Gastrocnemius medialis (tissue), 4 donors: ENCODE data around the gene PYROXD2.

Experiments
- POLR2A ChIP-seq, 2 donors: fragments of 450-650 bp; IDR thresholded peaks; one replicate each; pipeline ENCODE4 v1.6.1; 2017; ENCODE audit warnings: antibody characterized with exemption in 2 of 2, mild to moderate bottlenecking in 2 of 2, moderate library complexity in 2 of 2
- TF ChIP-seq, protein P1 (sequence below), 5 experiments: fragments of 450-650 bp in 3 of 5; fragments of 200-600 bp in 2 of 5; sonication (generic) in 2 of 5; IDR thresholded peaks in 4 of 5; conservative IDR thresholded peaks in 1 of 5; 1 replicate in 4 of 5; 2 replicates in 1 of 5; pipeline ENCODE4 v1.5.1; 2016 to 2019; ENCODE audit warnings: antibody characterized with exemption in 5 of 5, mild to moderate bottlenecking in 3 of 5, moderate library complexity in 3 of 5

DNA sequence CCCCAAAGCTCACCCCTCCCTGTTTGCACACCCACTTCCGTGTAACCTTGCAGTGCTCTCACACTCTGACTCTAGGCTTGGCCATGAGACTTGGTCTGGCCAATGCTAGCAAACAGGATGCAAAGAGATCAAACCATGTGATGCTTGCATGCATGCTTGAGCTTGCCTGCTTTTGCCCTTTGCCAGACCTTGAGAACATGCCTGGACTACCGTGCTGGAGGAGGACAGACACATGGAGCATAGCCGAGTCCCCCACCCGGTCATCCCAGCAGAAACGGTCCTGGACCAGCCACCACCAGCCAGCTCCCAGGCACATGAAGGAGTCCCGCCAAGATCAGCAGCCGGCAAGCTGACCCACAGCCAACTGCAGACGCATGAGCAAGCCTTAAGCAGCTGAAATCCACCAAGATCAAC is 23.4 kb downstream of the PYROXD2 start:
- TF ChIP-seq POLR2A (IDR thresholded peaks at IDR 0.05), result no peak
- TF ChIP-seq, protein P1, sequence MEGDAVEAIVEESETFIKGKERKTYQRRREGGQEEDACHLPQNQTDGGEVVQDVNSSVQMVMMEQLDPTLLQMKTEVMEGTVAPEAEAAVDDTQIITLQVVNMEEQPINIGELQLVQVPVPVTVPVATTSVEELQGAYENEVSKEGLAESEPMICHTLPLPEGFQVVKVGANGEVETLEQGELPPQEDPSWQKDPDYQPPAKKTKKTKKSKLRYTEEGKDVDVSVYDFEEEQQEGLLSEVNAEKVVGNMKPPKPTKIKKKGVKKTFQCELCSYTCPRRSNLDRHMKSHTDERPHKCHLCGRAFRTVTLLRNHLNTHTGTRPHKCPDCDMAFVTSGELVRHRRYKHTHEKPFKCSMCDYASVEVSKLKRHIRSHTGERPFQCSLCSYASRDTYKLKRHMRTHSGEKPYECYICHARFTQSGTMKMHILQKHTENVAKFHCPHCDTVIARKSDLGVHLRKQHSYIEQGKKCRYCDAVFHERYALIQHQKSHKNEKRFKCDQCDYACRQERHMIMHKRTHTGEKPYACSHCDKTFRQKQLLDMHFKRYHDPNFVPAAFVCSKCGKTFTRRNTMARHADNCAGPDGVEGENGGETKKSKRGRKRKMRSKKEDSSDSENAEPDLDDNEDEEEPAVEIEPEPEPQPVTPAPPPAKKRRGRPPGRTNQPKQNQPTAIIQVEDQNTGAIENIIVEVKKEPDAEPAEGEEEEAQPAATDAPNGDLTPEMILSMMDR (IDR thresholded peaks at IDR 0.05 in 4 of 5, conservative IDR thresholded peaks at IDR 0.05 in 1 of 5), result no peak
